ENCODE measurements around the gene KLRC3. TPM values are rescaled to one million over a fixed set of nuclear protein-coding genes. Genes with fewer than 3 reads are reported as not detected.

The KLRC3 gene
- total RNA-seq, 2 experiments from 2014 or later, result 1.5 to 6.8 TPM

DNA sequence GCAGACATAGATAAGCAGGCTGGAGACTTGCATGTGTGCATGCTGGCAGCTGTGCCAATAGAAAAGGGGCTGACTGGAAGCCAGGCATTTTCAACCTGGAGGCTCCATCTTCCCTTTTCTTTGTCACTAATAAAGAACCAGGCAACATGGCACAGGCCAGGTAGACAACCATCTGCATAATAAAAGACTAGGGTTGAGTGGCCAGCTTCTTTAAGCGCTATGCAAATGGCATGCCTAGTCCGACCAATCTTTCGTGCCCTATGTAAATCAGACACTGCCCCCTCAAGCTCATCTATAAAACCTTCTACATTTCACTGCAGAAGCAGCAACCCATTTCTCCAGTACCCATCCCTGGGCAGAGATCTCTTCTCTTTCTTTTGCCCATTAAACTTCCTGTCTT lies 37.4 kb upstream of the KLRC3 start:
- Histone ChIP-seq H3K4me1 (ENCODE audit: insufficient read depth, low read length, poor library complexity, severe bottlenecking) (peaks cover 9% of the 10 kb centered on the region), H3K4me2 (ENCODE audit: low read length) (no peak overlapping the region), H3K79me2 (ENCODE audit: insufficient read depth, low read depth, low read length) (no peaks in the 10 kb centered on the region), H3K36me3 (ENCODE audit: insufficient read depth, low read length) (peaks cover 5% of the 10 kb centered on the region; the same call in 1 of the 2 replicates), H3K4me3 (ENCODE audit: low read depth, low read length, poor library complexity, severe bottlenecking) (no peak overlapping the region), H3K9me3 (ENCODE audit: low read length) (peaks cover 23% of the 10 kb centered on the region; the same call in 1 of the 2 replicates), H3K9me2 (ENCODE audit: insufficient read depth, low read length) (no peaks in the 10 kb centered on the region), H3K27ac (ENCODE audit: low read depth, low read length, poor library complexity, severe bottlenecking) (no peak overlapping the region), H2AFZ (ENCODE audit: low read length) (no peak overlapping the region), H4K20me1 (ENCODE audit: insufficient read depth, low read length) (no peaks in the 10 kb centered on the region)
- ChIA-PET CTCF (ENCODE audit: unreplicated experiment) (no interaction called here), POLR2A (interaction anchor here (0.6 kb wide), 1 partner anchor 736 kb away, joined by 3 read pairs; no protein-coding TSS in a partner anchor)
- BruUV-seq (replicated peaks), result no TSS peak
- DNase-seq (ENCODE audit: low spot score), result no peak
- intact Hi-C loops (cut with micrococcal nuclease; ENCODE audit: unreplicated experiment), result no loop called here
- TF ChIP-seq, protein P1, sequence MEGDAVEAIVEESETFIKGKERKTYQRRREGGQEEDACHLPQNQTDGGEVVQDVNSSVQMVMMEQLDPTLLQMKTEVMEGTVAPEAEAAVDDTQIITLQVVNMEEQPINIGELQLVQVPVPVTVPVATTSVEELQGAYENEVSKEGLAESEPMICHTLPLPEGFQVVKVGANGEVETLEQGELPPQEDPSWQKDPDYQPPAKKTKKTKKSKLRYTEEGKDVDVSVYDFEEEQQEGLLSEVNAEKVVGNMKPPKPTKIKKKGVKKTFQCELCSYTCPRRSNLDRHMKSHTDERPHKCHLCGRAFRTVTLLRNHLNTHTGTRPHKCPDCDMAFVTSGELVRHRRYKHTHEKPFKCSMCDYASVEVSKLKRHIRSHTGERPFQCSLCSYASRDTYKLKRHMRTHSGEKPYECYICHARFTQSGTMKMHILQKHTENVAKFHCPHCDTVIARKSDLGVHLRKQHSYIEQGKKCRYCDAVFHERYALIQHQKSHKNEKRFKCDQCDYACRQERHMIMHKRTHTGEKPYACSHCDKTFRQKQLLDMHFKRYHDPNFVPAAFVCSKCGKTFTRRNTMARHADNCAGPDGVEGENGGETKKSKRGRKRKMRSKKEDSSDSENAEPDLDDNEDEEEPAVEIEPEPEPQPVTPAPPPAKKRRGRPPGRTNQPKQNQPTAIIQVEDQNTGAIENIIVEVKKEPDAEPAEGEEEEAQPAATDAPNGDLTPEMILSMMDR (conservative IDR thresholded peaks at IDR 0.05; ENCODE audit: low read length), result no peak
- TF ChIP-seq EZH2phosphoT487 (IDR thresholded peaks at IDR 0.05; ENCODE audit: borderline replicate concordance, low read depth, low read length), result no peak

DNA sequence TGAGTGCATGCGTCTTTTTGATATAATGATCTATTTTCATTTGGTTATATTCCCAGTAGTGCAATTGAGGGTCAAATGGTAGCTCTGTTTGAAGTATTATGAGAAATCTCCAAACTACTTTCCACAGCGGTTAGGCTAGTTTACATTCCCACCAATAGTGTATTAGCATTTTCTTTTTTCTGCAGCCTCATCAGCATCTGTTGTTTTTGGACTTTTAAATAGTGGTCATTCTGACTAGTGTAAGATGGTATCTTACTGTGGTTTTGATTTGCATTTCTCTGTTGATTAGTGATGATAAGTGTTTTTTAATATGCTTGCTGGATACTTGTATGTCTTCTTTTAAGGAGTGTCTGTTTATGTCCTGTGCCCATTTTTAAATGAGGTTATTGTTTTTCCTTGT lies 36.5 kb upstream of the KLRC3 start:
- H3K9me2 ChIP-seq (ENCODE audit: insufficient read depth, low read length), result no peaks in the 10 kb centered on the region
- intact Hi-C loops (cut with micrococcal nuclease; ENCODE audit: unreplicated experiment), result no loop called here
- H4K20me1 ChIP-seq (ENCODE audit: insufficient read depth, low read length), result no peaks in the 10 kb centered on the region
- ChIA-PET POLR2A (no interaction called here), CTCF (ENCODE audit: unreplicated experiment) (no interaction called here)
- H3K9me3 ChIP-seq (ENCODE audit: low read length), result peaks cover 17% of the 10 kb centered on the region; the same call in 1 of the 2 replicates
- no TSS peak for BruUV-seq (replicated peaks)
- H3K4me1 ChIP-seq (ENCODE audit: insufficient read depth, low read length, poor library complexity, severe bottlenecking), result peaks cover 9% of the 10 kb centered on the region
- DNase-seq (ENCODE audit: low spot score), result no peak
- H2AFZ ChIP-seq (ENCODE audit: low read length), result no peak overlapping the region
- H3K4me3 ChIP-seq (ENCODE audit: low read depth, low read length, poor library complexity, severe bottlenecking), result no peak overlapping the region
- H3K79me2 ChIP-seq (ENCODE audit: insufficient read depth, low read depth, low read length), result no peaks in the 10 kb centered on the region
- no peak overlapping the region for H3K27ac ChIP-seq (ENCODE audit: low read depth, low read length, poor library complexity, severe bottlenecking)
- H3K4me2 ChIP-seq (ENCODE audit: low read length), result no peak overlapping the region
- TF ChIP-seq EZH2phosphoT487 (IDR thresholded peaks at IDR 0.05; ENCODE audit: borderline replicate concordance, low read depth, low read length), result no peak
- TF ChIP-seq, protein P1 (conservative IDR thresholded peaks at IDR 0.05; ENCODE audit: low read length), result no peak
- H3K36me3 ChIP-seq (ENCODE audit: insufficient read depth, low read length), result peaks cover 5% of the 10 kb centered on the region; the same call in 1 of the 2 replicates

DNA sequence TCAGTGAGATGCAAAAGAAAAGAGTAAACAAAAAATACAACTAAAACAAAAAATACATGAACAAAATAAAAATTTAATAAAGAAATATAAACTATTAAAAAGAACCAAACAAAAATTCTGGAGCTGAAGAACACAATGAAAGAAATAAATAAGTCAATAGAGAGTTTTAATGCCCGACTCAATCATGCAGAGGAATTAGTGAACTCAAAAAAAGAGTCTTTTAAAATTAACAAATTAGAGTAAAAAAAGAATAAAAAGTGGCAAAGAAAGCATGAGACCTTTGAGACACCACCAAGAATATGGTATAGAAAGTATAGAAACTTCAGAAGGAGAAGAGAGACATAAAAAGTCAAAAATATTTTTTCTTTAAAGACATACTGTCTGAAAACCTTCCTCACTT lies 35.4 kb upstream of the KLRC3 start:
- H4K20me1 ChIP-seq (ENCODE audit: insufficient read depth, low read length), result no peaks in the 10 kb centered on the region
- no peak overlapping the region for H3K4me2 ChIP-seq (ENCODE audit: low read length)
- peaks cover 17% of the 10 kb centered on the region; the same call in 1 of the 2 replicates for H3K9me3 ChIP-seq (ENCODE audit: low read length)
- H3K4me1 ChIP-seq (ENCODE audit: insufficient read depth, low read length, poor library complexity, severe bottlenecking), result peaks cover 9% of the 10 kb centered on the region
- peaks cover 5% of the 10 kb centered on the region; the same call in 1 of the 2 replicates for H3K36me3 ChIP-seq (ENCODE audit: insufficient read depth, low read length)
- H3K27ac ChIP-seq (ENCODE audit: low read depth, low read length, poor library complexity, severe bottlenecking), result no peak overlapping the region
- DNase-seq (ENCODE audit: low spot score), result no peak
- no TSS peak for BruUV-seq (replicated peaks)
- ChIA-PET CTCF (ENCODE audit: unreplicated experiment) (no interaction called here), POLR2A (interaction anchor here (0.5 to 1.8 kb wide), 3 partner anchors 13 to 91 kb away, joined by 3 to 4 read pairs (median 4); no protein-coding TSS in a partner anchor)
- no peak overlapping the region for H3K4me3 ChIP-seq (ENCODE audit: low read depth, low read length, poor library complexity, severe bottlenecking)
- no peak for TF ChIP-seq EZH2phosphoT487 (IDR thresholded peaks at IDR 0.05; ENCODE audit: borderline replicate concordance, low read depth, low read length)
- TF ChIP-seq, protein P1 (conservative IDR thresholded peaks at IDR 0.05; ENCODE audit: low read length), result no peak
- H2AFZ ChIP-seq (ENCODE audit: low read length), result no peak overlapping the region
- intact Hi-C loops (cut with micrococcal nuclease; ENCODE audit: unreplicated experiment), result no loop called here
- H3K9me2 ChIP-seq (ENCODE audit: insufficient read depth, low read length), result no peaks in the 10 kb centered on the region
- no peaks in the 10 kb centered on the region for H3K79me2 ChIP-seq (ENCODE audit: insufficient read depth, low read depth, low read length)
